Purkinje cell (primary cell): Measurements from ENCODE around the gene CT47A7. TPM values are rescaled to one million over a fixed set of nuclear protein-coding genes. Genes with fewer than 3 reads are reported as not detected.

Experiments used
- polyA plus RNA-seq: library from polyadenylated mRNA; unstranded; fragments of >200 nt; fragmentation: Nextera tagmentation; gene quantifications from 2 replicates; pipeline ENCODE4 v1.2.1, GENCODE V29; 2014

Gene CT47A7
- not detected in 2 replicates for polyA plus RNA-seq

GRCh38 chrX:120956500-120956899 lies at the start of gene CT47A7:
Gene CT47A7 (minus strand): TSS chrX:120956600. CDS start chrX:120956345, 255 bp downstream.

GRCh38 chrX:120985660-120986059 lies 29.3 kb upstream of the CT47A7 start, which contains the start of gene CT47A1:
Gene CT47A1 (minus strand): TSS chrX:120985760. CDS start chrX:120985529, 231 bp downstream.

Other genes starting within 250 kb of the CT47A7 start
- not detected in 2 replicates for gene CT47B1, start 80.7 kb downstream of the CT47A7 start, polyA plus RNA-seq
- not detected in 2 replicates for gene CT47A11, start 19.4 kb downstream of the CT47A7 start, polyA plus RNA-seq
- not detected in 2 replicates for gene CT47A10, start 14.6 kb downstream of the CT47A7 start, polyA plus RNA-seq
- gene CT47A9, start 9.7 kb downstream of the CT47A7 start, polyA plus RNA-seq = not detected in 2 replicates
- gene CT47A8, start 4.9 kb downstream of the CT47A7 start, polyA plus RNA-seq = not detected in 2 replicates
- gene CT47A6, start 4.9 kb upstream of the CT47A7 start, polyA plus RNA-seq = not detected in 2 replicates
- not detected in 2 replicates for gene CT47A5, start 9.7 kb upstream of the CT47A7 start, polyA plus RNA-seq
- gene CT47A4, start 14.6 kb upstream of the CT47A7 start, polyA plus RNA-seq = not detected in 2 replicates
- not detected in 2 replicates for gene CT47A3, start 19.5 kb upstream of the CT47A7 start, polyA plus RNA-seq
- gene CT47A2, start 24.3 kb upstream of the CT47A7 start, polyA plus RNA-seq = not detected in 2 replicates
- not detected in 2 replicates for gene CT47A1, start 29.2 kb upstream of the CT47A7 start, polyA plus RNA-seq
- 0.44 and 2.1 TPM in 2 replicates for gene GLUD2, start 91.0 kb upstream of the CT47A7 start, polyA plus RNA-seq